Cardiac fibroblast (primary cell): ENCODE results near the gene TSPAN18.

Experiments
- DNase-seq, 2 donors: peaks; one replicate each; pipeline versions ENCODE4 v3.0.0 to v3.0.0-alpha.2; 2010; ENCODE audit warnings: low read depth in 2 of 2
- H3K4me3 ChIP-seq, 2 donors: replicated peaks in 1 of 2; 1 replicate in 1 of 2; 2 replicates in 1 of 2; pipeline ENCODE4 v1.5.1; 2011; ENCODE audit warnings: low read depth in 2 of 2, low read length in 2 of 2, mild to moderate bottlenecking in 2 of 2, moderate library complexity in 1 of 2
- TF ChIP-seq, protein P1 (sequence below): IDR thresholded peaks from one replicate; pipeline ENCODE4 v1.5.1; 2011; ENCODE audit warnings: low read depth, mild to moderate bottlenecking, low read length, inconsistent platforms

The TSPAN18 gene

GRCh38 chr11:44729063-44729462 lies 2.3 kb downstream of the TSPAN18 start:
- DNase-seq, result no peak
- H3K4me3 ChIP-seq, result no peak overlapping the region
- TF ChIP-seq, protein P1, sequence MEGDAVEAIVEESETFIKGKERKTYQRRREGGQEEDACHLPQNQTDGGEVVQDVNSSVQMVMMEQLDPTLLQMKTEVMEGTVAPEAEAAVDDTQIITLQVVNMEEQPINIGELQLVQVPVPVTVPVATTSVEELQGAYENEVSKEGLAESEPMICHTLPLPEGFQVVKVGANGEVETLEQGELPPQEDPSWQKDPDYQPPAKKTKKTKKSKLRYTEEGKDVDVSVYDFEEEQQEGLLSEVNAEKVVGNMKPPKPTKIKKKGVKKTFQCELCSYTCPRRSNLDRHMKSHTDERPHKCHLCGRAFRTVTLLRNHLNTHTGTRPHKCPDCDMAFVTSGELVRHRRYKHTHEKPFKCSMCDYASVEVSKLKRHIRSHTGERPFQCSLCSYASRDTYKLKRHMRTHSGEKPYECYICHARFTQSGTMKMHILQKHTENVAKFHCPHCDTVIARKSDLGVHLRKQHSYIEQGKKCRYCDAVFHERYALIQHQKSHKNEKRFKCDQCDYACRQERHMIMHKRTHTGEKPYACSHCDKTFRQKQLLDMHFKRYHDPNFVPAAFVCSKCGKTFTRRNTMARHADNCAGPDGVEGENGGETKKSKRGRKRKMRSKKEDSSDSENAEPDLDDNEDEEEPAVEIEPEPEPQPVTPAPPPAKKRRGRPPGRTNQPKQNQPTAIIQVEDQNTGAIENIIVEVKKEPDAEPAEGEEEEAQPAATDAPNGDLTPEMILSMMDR, result no peak

- TF ChIP-seq, protein P1, result no peak
Observed at GRCh38 chr11:44729713-44730112, 3.0 kb downstream of the TSPAN18 start.

GRCh38 chr11:44730775-44731174 lies 4.0 kb downstream of the TSPAN18 start:
- TF ChIP-seq, protein P1, result no peak
- no peak for DNase-seq
- no peak overlapping the region for H3K4me3 ChIP-seq

More at GRCh38 chr11:44729713-44730112, 3.0 kb downstream of the TSPAN18 start:
- DNase-seq, result no peak
- H3K4me3 ChIP-seq, result no peak overlapping the region

DNA sequence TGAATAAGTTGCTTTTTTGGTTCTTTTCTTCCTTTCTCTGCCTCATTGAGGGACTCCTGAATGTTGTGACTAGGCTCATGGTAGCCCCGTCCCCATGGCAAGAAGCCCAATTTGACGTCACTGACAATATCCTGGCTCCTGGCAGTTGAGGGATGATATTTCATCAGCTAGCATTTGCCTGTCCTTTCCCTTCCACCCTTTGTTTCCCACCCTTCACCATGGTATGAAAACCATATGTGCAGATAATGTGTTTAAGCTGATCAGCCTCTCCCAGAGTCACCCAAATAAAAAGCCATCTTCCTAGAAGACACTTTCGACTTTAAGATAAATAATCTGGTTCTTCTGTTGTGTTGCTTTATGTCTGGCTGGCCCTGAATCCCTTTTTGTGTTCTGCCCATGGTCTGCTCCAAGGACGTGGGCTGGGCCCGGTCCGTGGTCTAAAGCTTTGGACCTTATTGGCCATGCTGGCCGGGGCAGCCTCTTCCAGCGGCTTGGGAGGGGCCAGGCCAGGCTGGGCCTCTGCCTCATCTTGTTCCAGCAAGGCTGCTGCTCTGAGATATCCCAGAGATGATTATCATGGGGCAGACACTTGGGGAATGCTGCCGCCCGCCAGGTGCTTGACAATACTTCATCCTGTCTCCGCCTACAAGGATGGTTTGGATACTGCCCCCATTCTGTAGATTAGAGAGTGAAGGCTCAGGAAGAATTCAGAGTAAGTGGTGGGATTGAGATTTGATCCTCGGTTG lies 5.1 kb downstream of the TSPAN18 start:
- H3K4me3 ChIP-seq, result no peak overlapping the region
- TF ChIP-seq, protein P1, result no peak
- DNase-seq, result no peak

DNA sequence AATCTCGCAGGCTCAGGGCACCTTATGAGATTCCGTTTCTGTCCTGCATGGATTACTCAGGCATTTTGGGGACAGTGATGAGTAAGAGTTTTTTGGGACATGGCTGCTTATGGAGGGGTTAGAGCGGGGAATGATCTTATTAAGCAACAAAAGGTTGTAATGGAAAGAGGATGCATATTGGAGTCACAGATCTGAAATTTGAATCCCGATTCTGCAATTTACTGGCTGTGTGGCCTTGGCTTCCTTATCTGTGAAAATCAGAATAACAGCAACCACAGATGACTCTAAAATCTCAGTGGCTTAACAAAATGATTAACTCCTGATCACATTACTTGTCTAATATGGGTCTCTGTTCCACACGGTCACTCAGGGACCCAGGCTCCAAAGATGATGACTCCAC lies 5.8 kb downstream of the TSPAN18 start:
- H3K4me3 ChIP-seq, result no peak overlapping the region
- no peak for DNase-seq
- TF ChIP-seq, protein P1, result no peak

DNA sequence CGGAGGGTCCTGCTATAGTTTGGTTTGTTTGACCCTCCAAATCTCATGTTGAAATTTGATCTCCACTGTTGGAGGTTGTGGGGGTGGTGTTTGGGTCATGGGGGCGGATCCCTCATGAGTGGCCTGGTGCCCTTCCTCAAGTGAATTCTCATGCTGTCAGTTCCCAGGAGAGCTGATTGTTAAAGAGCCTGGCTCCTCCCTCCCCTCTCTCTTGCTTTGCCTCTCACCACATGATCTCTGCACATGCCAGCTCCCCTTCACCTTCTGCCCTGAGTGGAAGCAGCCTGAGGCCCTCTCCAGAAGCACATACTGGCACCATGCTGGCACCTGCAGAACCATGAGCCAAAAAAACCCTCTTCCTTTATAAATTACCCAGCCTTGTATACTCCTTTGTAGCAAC lies 7.1 kb downstream of the TSPAN18 start:
- DNase-seq, result no peak
- no peak overlapping the region for H3K4me3 ChIP-seq
- TF ChIP-seq, protein P1, result no peak
